ENCODE results near the gene KATNB1. TPM values are rescaled to one million over a fixed set of nuclear protein-coding genes. Genes with fewer than 3 reads are reported as not detected.

Gene KATNB1
- total and polyA plus RNA-seq, 10 donors = 10.6 to 23.1 (median 17.0) TPM

GRCh38 chr16:57740423-57741071 is 5.0 kb downstream of the KATNB1 start:
- peak; percentile 67 for DNase-seq
- H3K27ac ChIP-seq = no peak overlapping the region
- H3K27me3 ChIP-seq (replicated peaks in 1 of 7) = no peaks in the 10 kb centered on the region
- TF ChIP-seq POLR2AphosphoS5 (IDR thresholded peaks at IDR 0.05) = no peak
- TF ChIP-seq, protein P1, sequence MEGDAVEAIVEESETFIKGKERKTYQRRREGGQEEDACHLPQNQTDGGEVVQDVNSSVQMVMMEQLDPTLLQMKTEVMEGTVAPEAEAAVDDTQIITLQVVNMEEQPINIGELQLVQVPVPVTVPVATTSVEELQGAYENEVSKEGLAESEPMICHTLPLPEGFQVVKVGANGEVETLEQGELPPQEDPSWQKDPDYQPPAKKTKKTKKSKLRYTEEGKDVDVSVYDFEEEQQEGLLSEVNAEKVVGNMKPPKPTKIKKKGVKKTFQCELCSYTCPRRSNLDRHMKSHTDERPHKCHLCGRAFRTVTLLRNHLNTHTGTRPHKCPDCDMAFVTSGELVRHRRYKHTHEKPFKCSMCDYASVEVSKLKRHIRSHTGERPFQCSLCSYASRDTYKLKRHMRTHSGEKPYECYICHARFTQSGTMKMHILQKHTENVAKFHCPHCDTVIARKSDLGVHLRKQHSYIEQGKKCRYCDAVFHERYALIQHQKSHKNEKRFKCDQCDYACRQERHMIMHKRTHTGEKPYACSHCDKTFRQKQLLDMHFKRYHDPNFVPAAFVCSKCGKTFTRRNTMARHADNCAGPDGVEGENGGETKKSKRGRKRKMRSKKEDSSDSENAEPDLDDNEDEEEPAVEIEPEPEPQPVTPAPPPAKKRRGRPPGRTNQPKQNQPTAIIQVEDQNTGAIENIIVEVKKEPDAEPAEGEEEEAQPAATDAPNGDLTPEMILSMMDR (IDR thresholded peaks at IDR 0.05 in 8 of 11, conservative IDR thresholded peaks at IDR 0.05 in 3 of 11) = no peak
- peaks cover 0 to 74% (median 22%) of the 10 kb centered on the region in 6 donors for H3K36me3 ChIP-seq
- intact Hi-C loops (cut with DNase I; ENCODE audit: low total_unique reads) = no loop called here
- no peaks in the 10 kb centered on the region for H3K9me3 ChIP-seq
- H3K4me1 ChIP-seq = peaks cover 9 to 27% (median 16%) of the 10 kb centered on the region in 6 donors
- no peak overlapping the region for H3K4me3 ChIP-seq
- WGBS, 5 donors = 91 to 97% (median 95%) methylated on average over 15 to 24 of the region's 24 CpGs

DNA sequence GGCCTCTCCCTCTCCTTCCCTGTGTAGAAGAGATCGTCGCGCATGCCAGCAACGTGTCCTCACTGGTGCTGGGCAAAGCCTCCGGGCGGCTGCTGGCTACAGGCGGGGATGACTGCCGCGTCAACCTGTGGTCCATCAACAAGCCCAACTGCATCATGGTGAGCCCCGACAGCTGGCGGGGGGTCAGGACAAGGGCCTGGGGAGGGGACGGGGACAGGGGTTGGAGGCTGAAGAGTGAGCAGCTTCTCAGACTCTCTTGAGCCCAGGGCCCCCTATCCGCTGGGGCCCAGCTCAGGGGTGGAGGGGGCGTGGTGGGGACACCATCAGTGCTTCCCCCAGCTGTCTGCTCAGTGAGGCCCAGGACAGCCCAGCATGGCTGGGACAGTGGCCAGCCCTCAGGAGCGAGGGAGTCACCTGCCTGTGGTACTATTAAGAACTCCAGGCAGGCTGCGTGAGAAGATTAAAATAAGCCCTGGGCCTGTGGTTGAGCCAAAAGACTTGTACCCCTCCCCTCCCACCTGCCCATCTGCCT is 6.2 kb downstream of the KATNB1 start:
- 86 to 94% (median 92%) methylated on average over 11 to 16 of the region's 16 CpGs for WGBS, 5 donors
- DNase-seq = no peak
- Histone ChIP-seq H3K27ac (no peak overlapping the region), H3K9me3 (no peaks in the 10 kb centered on the region), H3K4me3 (no peak overlapping the region), H3K4me1 (peaks cover 3 to 17% (median 6%) of the 10 kb centered on the region in 6 donors), H3K36me3 (peaks cover 0 to 77% (median 22%) of the 10 kb centered on the region in 6 donors), H3K27me3 (replicated peaks in 1 of 7) (no peaks in the 10 kb centered on the region)
- intact Hi-C loops (cut with DNase I; ENCODE audit: low total_unique reads) = no loop called here
- TF ChIP-seq POLR2AphosphoS5 (IDR thresholded peaks at IDR 0.05) = no peak
- no peak for TF ChIP-seq POLR2A (IDR thresholded peaks at IDR 0.05)
- TF ChIP-seq, protein P1 (IDR thresholded peaks at IDR 0.05 in 8 of 11, conservative IDR thresholded peaks at IDR 0.05 in 3 of 11) = no peak

DNA sequence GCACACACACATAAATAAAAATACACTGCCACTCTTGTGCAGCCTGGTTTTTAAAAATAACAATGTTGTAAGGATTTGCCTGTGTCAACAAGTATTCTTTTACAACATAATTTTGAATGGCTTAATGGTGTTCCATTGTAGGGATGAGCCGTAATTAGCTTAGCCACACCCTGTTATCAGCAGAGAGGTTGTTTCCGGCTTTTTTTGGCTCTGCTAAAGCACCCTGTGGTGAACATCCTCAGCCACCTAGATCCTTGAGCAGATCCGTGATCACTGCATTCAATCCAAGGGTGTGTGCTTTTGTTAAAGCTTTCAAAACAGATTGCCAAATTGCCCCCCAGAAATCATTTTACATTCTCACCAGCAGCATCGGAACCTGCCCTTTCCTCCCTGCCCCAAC is 7.0 kb downstream of the KATNB1 start:
- 81 to 90% (median 85%) methylated on average over 4 of the region's 4 CpGs for WGBS, 5 donors
- Histone ChIP-seq H3K27me3 (replicated peaks in 1 of 7) (no peaks in the 10 kb centered on the region), H3K4me1 (peaks cover 0 to 9% (median 0%) of the 10 kb centered on the region in 6 donors), H3K4me3 (no peak overlapping the region), H3K36me3 (peaks cover 0 to 85% (median 22%) of the 10 kb centered on the region in 6 donors), H3K9me3 (no peaks in the 10 kb centered on the region), H3K27ac (no peak overlapping the region)
- intact Hi-C loops (cut with DNase I; ENCODE audit: low total_unique reads) = no loop called here
- no peak for DNase-seq
- TF ChIP-seq POLR2A (IDR thresholded peaks at IDR 0.05) = no peak
- no peak for TF ChIP-seq POLR2AphosphoS5 (IDR thresholded peaks at IDR 0.05)
- TF ChIP-seq, protein P1 (IDR thresholded peaks at IDR 0.05 in 8 of 11, conservative IDR thresholded peaks at IDR 0.05 in 3 of 11) = no peak

DNA sequence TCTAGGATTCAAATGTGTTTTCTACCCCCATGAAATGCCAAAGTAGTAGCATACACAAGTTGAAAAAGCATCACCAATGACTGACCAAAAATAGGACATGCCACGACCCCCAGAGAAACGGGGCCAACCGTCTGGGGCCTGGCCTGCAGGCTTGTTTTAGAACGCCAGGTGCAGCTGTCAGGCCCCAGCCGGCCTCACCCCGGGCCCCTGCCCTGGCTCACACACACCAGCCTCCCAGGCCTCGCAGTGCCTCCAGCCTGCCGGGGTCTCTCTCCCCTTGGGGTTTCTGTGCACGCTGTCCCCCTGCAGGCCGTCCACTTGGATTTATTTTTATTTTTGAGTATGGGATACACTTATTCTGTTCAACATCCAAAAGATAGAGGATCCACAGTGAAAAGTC is 7.9 kb downstream of the KATNB1 start:
- TF ChIP-seq, protein P1 (IDR thresholded peaks at IDR 0.05 in 8 of 11, conservative IDR thresholded peaks at IDR 0.05 in 3 of 11) = no peak
- TF ChIP-seq POLR2AphosphoS5 (IDR thresholded peaks at IDR 0.05) = no peak
- Histone ChIP-seq H3K4me3 (no peak overlapping the region), H3K36me3 (peaks cover 0 to 83% (median 22%) of the 10 kb centered on the region in 6 donors), H3K27me3 (replicated peaks in 1 of 7) (no peaks in the 10 kb centered on the region), H3K9me3 (no peaks in the 10 kb centered on the region), H3K27ac (no peak overlapping the region), H3K4me1 (no peaks in the 10 kb centered on the region)
- intact Hi-C loops (cut with DNase I; ENCODE audit: low total_unique reads) = no loop called here
- peak; percentile 64 for DNase-seq
- 81 to 89% (median 88%) methylated on average over 10 of the region's 10 CpGs for WGBS, 5 donors

All from spleen (tissue), 11 donors.